Measurements from ENCODE around the gene FGF3.
A peak's percentile ranks its signal among the peaks of the same experiment; 100 is the strongest.

FGF3 gene

GRCh38 chr11:69804769-69805508 is 14.3 kb downstream of the FGF3 start:
- DNase-seq (ENCODE audit: low spot score): no peak

GRCh38 chr11:69803604-69804218 is 15.5 kb downstream of the FGF3 start:
- no peak for DNase-seq (ENCODE audit: low spot score)

- no peak for DNase-seq (ENCODE audit: low spot score)
Observed at GRCh38 chr11:69803022-69803421, 16.2 kb downstream of the FGF3 start.

- no peak for DNase-seq (ENCODE audit: low spot score)
Observed at GRCh38 chr11:69802590-69802989, 16.6 kb downstream of the FGF3 start.

GRCh38 chr11:69801513-69802335 is 17.5 kb downstream of the FGF3 start:
- no peak for DNase-seq (ENCODE audit: low spot score)

GRCh38 chr11:69800278-69800677 is 18.9 kb downstream of the FGF3 start:
- DNase-seq (ENCODE audit: low spot score): no peak

GRCh38 chr11:69799582-69799981 is 19.6 kb downstream of the FGF3 start:
- DNase-seq (ENCODE audit: low spot score): peak; percentile 81

GRCh38 chr11:69799097-69799496 is 20.1 kb downstream of the FGF3 start:
- peak; percentile 34 for DNase-seq (ENCODE audit: low spot score)

- DNase-seq (ENCODE audit: low spot score): peak; percentile 21
Observed at GRCh38 chr11:69797737-69798528, 21.3 kb downstream of the FGF3 start.

GRCh38 chr11:69797156-69797555 is 22.1 kb downstream of the FGF3 start:
- DNase-seq (ENCODE audit: low spot score): peak; percentile 93

- no peak for DNase-seq (ENCODE audit: low spot score)
Observed at GRCh38 chr11:69796063-69796462, 23.2 kb downstream of the FGF3 start.

- DNase-seq (ENCODE audit: low spot score): peak; percentile 69
Observed at GRCh38 chr11:69791276-69792180, 27.7 kb downstream of the FGF3 start.

- no peak for DNase-seq (ENCODE audit: low spot score)
Observed at GRCh38 chr11:69788956-69789355, 30.3 kb downstream of the FGF3 start.

GRCh38 chr11:69787906-69788305 is 31.3 kb downstream of the FGF3 start:
- DNase-seq (ENCODE audit: low spot score): no peak

- no peak for DNase-seq (ENCODE audit: low spot score)
Observed at GRCh38 chr11:69787457-69787856, 31.8 kb downstream of the FGF3 start.

GRCh38 chr11:69781241-69781640 is 38.0 kb downstream of the FGF3 start:
- no peak for DNase-seq (ENCODE audit: low spot score)

- DNase-seq (ENCODE audit: low spot score): no peak
Observed at GRCh38 chr11:69778373-69778772, 40.8 kb downstream of the FGF3 start.

GRCh38 chr11:69775163-69775755 is 44.0 kb downstream of the FGF3 start, which contains the start of gene FGF4:
TSS of gene FGF4 (minus strand) at chr11:69775341. CDS start at chr11:69775084, 257 bp downstream.
- no peak for DNase-seq (ENCODE audit: low spot score)

- DNase-seq (ENCODE audit: low spot score): no peak
Observed at GRCh38 chr11:69774354-69775162, 44.7 kb downstream of the FGF3 start.

Data from cerebellar cortex (tissue), 1 donor.